ENCODE results near the gene VASH1.

The VASH1 gene

DNA sequence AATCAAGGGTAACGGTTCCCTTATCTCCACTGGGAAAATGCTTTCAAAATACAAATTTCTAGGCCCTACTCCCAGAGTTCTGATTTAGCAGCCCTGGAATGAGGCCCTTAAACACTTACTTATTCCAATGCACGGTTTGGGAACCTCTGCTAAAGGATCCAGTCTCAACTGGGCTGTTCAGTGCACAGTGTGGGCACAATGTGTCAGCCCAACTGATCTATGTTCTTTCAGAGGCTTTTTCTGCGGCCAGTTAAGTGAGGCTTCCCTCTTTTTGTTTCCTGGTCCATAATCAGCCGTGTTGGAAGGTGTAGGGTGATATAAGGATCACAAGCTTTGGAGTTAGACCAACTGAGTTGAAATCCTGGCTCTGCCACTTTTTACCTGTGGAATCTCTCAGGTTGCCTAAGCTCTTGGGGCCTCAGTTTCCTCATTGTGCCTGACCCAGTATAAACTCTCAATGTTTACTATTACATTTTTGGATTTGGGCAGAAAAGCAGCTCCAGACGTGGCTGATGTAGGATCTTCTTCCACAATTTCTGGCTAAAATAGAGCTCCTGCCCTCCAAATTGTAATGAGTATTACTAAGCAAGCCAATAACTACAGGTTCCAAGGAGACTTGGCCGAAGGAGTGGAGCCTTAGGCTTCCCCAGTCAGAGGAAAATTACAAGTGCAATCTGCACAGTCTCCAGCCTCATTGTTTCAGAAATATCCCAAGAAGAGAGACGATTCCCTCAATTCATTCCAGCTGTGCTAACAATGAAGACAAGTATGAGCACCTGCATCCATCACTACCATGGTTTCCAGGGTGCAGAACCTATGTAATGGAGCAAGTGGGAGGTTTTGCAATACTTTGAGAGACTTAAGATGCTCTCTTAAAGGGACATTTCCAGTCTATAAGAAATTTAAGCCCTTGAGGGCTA, 53.7 kb downstream of the VASH1 start:
- TF ChIP-seq, protein P1, sequence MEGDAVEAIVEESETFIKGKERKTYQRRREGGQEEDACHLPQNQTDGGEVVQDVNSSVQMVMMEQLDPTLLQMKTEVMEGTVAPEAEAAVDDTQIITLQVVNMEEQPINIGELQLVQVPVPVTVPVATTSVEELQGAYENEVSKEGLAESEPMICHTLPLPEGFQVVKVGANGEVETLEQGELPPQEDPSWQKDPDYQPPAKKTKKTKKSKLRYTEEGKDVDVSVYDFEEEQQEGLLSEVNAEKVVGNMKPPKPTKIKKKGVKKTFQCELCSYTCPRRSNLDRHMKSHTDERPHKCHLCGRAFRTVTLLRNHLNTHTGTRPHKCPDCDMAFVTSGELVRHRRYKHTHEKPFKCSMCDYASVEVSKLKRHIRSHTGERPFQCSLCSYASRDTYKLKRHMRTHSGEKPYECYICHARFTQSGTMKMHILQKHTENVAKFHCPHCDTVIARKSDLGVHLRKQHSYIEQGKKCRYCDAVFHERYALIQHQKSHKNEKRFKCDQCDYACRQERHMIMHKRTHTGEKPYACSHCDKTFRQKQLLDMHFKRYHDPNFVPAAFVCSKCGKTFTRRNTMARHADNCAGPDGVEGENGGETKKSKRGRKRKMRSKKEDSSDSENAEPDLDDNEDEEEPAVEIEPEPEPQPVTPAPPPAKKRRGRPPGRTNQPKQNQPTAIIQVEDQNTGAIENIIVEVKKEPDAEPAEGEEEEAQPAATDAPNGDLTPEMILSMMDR (conservative IDR thresholded peaks at IDR 0.05): no peak
- TF ChIP-seq ZFX (IDR thresholded peaks at IDR 0.05): no peak

DNA sequence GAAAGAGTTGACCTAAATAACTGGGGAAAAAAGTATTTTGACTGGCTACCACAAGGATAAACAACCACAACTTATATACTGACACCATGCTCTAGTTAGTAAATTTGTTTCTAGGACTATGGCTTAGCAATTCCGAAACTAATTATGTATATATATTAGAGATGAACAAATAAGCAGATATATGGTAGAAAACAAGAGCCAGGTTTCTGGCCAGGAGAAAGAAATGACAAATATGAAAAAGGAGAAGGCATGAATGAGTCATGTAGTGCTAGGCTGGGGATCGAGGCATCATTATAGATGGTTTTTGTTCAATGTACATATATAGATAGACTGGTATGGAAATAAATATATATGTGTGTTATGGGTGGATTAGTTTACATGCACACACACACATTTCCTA, 59.4 kb downstream of the VASH1 start:
- TF ChIP-seq, protein P1 (conservative IDR thresholded peaks at IDR 0.05): no peak
- TF ChIP-seq ZFX (IDR thresholded peaks at IDR 0.05): no peak
- H3K27ac ChIP-seq: no peak overlapping the region

More for the DNA sequence above, 53.7 kb downstream of the VASH1 start:
- no peak overlapping the region for H3K27ac ChIP-seq

DNA sequence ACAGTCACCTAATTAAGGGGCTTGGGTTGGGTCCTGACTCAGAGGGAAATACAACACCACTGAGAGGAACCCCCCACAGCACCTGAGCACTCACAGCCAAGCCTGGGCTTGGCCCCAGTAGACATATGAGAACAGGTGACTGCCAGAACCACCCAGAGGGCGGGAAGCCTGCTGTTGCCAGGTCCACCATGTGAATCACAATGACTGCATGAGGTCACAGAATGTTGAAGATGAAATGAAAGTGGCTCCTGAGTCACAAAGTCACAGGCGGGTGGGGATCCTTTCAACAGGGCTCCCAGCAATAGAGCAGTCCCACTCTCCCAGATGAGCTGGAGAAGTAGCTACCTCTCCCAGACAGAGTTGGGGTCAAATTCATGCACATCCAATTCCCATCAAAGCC, 64.9 kb downstream of the VASH1 start, which contains the start of gene LRRC74A:
Gene LRRC74A, plus strand, starts transcription at position 287 of the 400 bp plus-strand sequence. CDS start 290 bp downstream, outside the sequence.
- TF ChIP-seq, protein P1 (conservative IDR thresholded peaks at IDR 0.05): no peak
- TF ChIP-seq ZFX (IDR thresholded peaks at IDR 0.05): no peak
- H3K27ac ChIP-seq: no peak within 1 kb of the TSS

DNA sequence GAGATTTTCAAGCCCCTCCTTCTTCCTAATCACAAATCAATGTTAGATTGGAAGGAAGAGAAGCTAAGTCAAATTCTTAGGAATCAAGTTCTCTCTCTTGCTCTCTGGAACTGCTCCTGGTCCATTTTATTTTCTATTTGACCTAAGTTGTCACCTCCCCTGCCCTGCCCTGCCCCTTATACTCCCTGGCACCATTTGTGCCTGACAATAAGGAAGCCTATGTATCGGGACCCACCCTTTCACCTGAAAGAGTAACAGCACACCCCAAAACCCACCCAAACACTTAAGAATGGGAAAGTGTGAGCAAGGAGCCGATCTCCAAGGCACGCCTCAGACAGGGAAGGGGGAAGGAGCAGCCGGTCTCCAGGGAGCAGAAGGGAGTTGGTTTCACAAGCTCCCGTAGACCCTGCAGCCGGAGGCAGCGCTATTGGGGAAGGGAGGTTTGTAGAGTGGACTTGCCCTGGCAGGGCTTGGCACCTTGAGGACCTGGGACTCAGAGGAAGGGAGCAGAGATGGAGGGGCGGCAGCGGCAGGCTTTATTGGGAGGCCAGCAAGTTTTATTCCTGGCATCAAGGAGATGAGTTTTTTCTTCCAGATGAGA, 66.5 kb downstream of the VASH1 start:
- TF ChIP-seq ZFX (IDR thresholded peaks at IDR 0.05): no peak
- TF ChIP-seq, protein P1 (conservative IDR thresholded peaks at IDR 0.05): no peak
- no peak overlapping the region for H3K27ac ChIP-seq

DNA sequence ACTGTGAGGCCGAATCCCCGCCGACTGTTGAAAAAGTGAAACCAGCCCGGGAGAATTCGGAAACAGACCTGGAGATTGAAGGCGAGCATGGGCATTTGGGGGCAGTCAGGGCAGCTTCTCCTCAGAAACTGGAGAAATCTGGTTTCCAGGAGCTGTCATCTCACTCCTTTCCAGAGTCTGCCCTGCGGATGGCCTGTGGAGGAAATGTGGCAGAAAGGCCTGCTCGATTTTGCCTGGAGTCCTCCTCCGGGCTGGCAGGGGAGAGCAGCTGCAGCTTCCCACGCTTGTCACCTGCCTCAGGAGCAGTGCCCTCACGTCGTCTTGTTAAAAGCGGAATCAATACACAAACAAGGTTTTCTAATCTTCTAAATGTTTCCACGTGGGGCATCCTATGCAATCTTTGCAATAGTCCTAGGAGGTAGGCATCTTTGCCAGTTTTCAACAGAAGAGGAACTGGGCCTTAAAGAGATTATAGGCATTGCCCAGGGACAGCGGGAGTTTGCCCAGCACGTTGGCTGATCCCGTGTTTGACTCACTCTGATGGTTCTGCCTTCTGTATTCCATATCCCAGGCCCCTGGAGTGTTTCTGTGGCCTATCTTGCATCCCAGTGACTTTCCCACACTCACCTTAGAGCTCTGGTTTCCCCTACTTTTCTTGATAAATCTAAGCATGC, 67.2 kb downstream of the VASH1 start:
- TF ChIP-seq, protein P1 (conservative IDR thresholded peaks at IDR 0.05): no peak
- TF ChIP-seq ZFX (IDR thresholded peaks at IDR 0.05): no peak
- H3K27ac ChIP-seq: no peak overlapping the region

DNA sequence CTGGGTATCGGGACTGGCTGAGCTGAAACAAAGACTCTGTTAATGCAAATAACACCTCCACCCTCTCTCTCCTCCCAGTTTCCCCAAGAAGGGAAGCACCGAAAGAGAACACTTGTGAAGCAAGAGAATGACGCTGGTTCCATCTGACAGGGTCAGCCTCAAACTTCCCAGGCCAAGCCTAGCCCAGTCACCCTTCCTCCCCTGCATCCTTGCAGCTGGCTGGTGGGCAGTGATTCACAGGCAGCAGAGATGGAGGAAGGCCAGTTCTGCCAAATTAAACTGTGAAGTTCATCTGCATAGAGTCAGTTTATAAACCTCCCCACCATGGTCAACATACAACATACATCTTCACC, 67.7 kb downstream of the VASH1 start:
- TF ChIP-seq, protein P1 (conservative IDR thresholded peaks at IDR 0.05): no peak
- TF ChIP-seq ZFX (IDR thresholded peaks at IDR 0.05): no peak
- no peak overlapping the region for H3K27ac ChIP-seq
